HepG2 (cell line): ENCODE data around the gene WDR86. TPM values are rescaled to one million over a fixed set of nuclear protein-coding genes. Genes with fewer than 3 reads are reported as not detected.

ENCODE experiments used
- ATAC-seq: fragments of 200-7000 bp; cut with Tn5 transposase; 3 replicates; pipeline ENCODE4 v1.9.1; 2020; ENCODE audit warnings: mild to moderate bottlenecking, moderate library complexity
- BruUV-seq: library from RNA; stranded (reverse); fragments of 400-500 nt; replicated peaks from 2 replicates; lab custom pipeline; 2021; lab: Mats Ljungman, UMichigan
- CTCF ChIA-PET: fragments of 300-600 bp; formaldehyde crosslinking; extraction: SDS; loops from one replicate; lab custom pipeline; 2021; ENCODE audit warnings: low total read pairs, inconsistent platforms, low intra/inter-chr PET ratio; lab: Yijun Ruan, JAX
- POLR2A ChIA-PET: fragments of 350-600 bp; sonication (Branson Sonifier 250); formaldehyde crosslinking; loops from one replicate; lab custom pipeline; 2020; ENCODE audit warnings: antibody characterized with exemption, inconsistent platforms; lab: Yijun Ruan, JAX
- DNase-seq: peaks from one replicate; pipeline ENCODE4 v3.0.0-alpha.2; 2015; ENCODE audit warnings: low spot score
- FAIRE-seq: peaks from 3 replicates; lab custom pipeline; 2011; peaks lifted over from hg19 to GRCh38; lab: Jason Lieb, UNC
- H2AFZ ChIP-seq: one replicate; pipeline ENCODE4 v1.6.1; 2011; ENCODE audit warnings: low read length, inconsistent platforms
- H3K27ac ChIP-seq: fragments of 300-600 bp; 3 replicates; pipeline ENCODE4 v1.8.0; 2011; ENCODE audit warnings: mixed run types, mild to moderate bottlenecking, mixed read lengths, low read length, inconsistent platforms; ENCODE audit not compliant: insufficient read depth; ENCODE audit errors: extremely low read length
- H3K27me3 ChIP-seq, 2 experiments: fragments of 200-600 bp in 1 of 2; 2 replicates in 1 of 2; 3 replicates in 1 of 2; pipeline versions ENCODE4 v1.6.0 to v1.8.0; 2011; ENCODE audit warnings: low read length in 2 of 2, mild to moderate bottlenecking in 2 of 2, moderate library complexity in 2 of 2, inconsistent platforms in 1 of 2; ENCODE audit not compliant: insufficient read depth in 2 of 2, control insufficient read depth in 1 of 2
- H3K36me3 ChIP-seq, 2 experiments: fragments of 200-600 bp in 1 of 2; replicated peaks in 1 of 2; 2 replicates in 1 of 2; 3 replicates in 1 of 2; pipeline versions ENCODE4 v1.5.1 to v1.8.0; 2011; ENCODE audit warnings: low read length in 2 of 2, inconsistent platforms in 1 of 2; ENCODE audit not compliant: insufficient read depth in 2 of 2, control insufficient read depth in 1 of 2
- H3K4me1 ChIP-seq: 2 replicates; pipeline ENCODE4 v1.5.1; 2012; ENCODE audit warnings: low read length, inconsistent platforms; ENCODE audit not compliant: insufficient read depth
- H3K4me2 ChIP-seq: 2 replicates; pipeline ENCODE4 v1.6.0; 2011; ENCODE audit warnings: low read depth, low read length, inconsistent platforms
- H3K4me3 ChIP-seq, 3 experiments: fragments of 200-600 bp in 1 of 3; sonication (generic), shearing (Covaris generic) in 1 of 3; replicated peaks in 1 of 3; 2 replicates each; pipeline ENCODE4 v1.5.1; 2011 to 2016; ENCODE audit warnings: low read length in 3 of 3, inconsistent platforms in 2 of 3, low read depth in 2 of 3, mild to moderate bottlenecking in 2 of 3, control low read depth in 1 of 3, mixed read lengths in 1 of 3; ENCODE audit not compliant: insufficient read depth in 1 of 3
- H3K79me2 ChIP-seq: one replicate; pipeline ENCODE4 v1.6.1; 2011; ENCODE audit warnings: low read length, inconsistent platforms; ENCODE audit not compliant: insufficient read depth
- H3K9ac ChIP-seq: 2 replicates; pipeline ENCODE4 v1.6.0; 2011; ENCODE audit warnings: mild to moderate bottlenecking, low read depth, low read length, inconsistent platforms; ENCODE audit not compliant: insufficient read depth
- H3K9me3 ChIP-seq: 2 replicates; pipeline ENCODE4 v1.5.1; 2012; ENCODE audit warnings: mild to moderate bottlenecking, low read length
- H4K20me1 ChIP-seq: 2 replicates; pipeline ENCODE4 v1.6.0; 2011; ENCODE audit warnings: inconsistent platforms, mild to moderate bottlenecking, low read length, moderate library complexity; ENCODE audit not compliant: insufficient read depth
- CCDC6 ChIP-seq: sonication (generic); formaldehyde crosslinking; IDR thresholded peaks from 2 replicates; pipeline ENCODE4 v1.8.1; 2022; ENCODE audit warnings: mild to moderate bottlenecking, missing genetic modification reagents, moderate library complexity
- DBP ChIP-seq: sonication (generic); formaldehyde crosslinking; IDR thresholded peaks from 2 replicates; pipeline ENCODE4 v1.4.0; 2020; ENCODE audit warnings: missing genetic modification reagents; ENCODE audit errors: not compliant biosample characterization
- HOMEZ ChIP-seq: IDR thresholded peaks from 2 replicates; pipeline ENCODE4 v1.6.1; 2016; ENCODE audit warnings: low read depth
- NFYB ChIP-seq: sonication (generic); formaldehyde crosslinking; IDR thresholded peaks from 2 replicates; pipeline ENCODE4 v1.4.0; 2020; ENCODE audit warnings: missing genetic modification reagents
- NR1H2 ChIP-seq: sonication (generic); formaldehyde crosslinking; IDR thresholded peaks from 2 replicates; pipeline ENCODE4 v1.8.1; 2022; ENCODE audit warnings: low read depth, missing genetic modification reagents, borderline replicate concordance
- ZBED4 ChIP-seq: sonication (generic); formaldehyde crosslinking; IDR thresholded peaks from 2 replicates; pipeline ENCODE4 v1.4.0; 2020; ENCODE audit warnings: missing genetic modification reagents, borderline replicate concordance
- ZFP82 ChIP-seq: sonication (generic); formaldehyde crosslinking; IDR thresholded peaks from 2 replicates; pipeline ENCODE4 v1.5.1; 2020; ENCODE audit warnings: mild to moderate bottlenecking, missing genetic modification reagents, borderline replicate concordance
- ZNF17 ChIP-seq: sonication (generic); formaldehyde crosslinking; IDR thresholded peaks from 2 replicates; pipeline ENCODE4 v1.5.0; 2020; ENCODE audit warnings: mild to moderate bottlenecking, missing genetic modification reagents
- ZNF24 ChIP-seq: fragments of 450-650 bp; IDR thresholded peaks from 2 replicates; pipeline ENCODE4 v1.6.1; 2017; ENCODE audit warnings: antibody characterized with exemption, mild to moderate bottlenecking
- ZNF280B ChIP-seq: sonication (generic); formaldehyde crosslinking; IDR thresholded peaks from 2 replicates; pipeline ENCODE4 v1.5.0; 2020; ENCODE audit warnings: missing genetic modification reagents, mild to moderate bottlenecking, borderline replicate concordance
- ZNF644 ChIP-seq: IDR thresholded peaks from 2 replicates; pipeline ENCODE4 v1.6.1; 2016; ENCODE audit warnings: low read depth
- ZNF740 ChIP-seq: sonication (generic); formaldehyde crosslinking; IDR thresholded peaks from 2 replicates; pipeline ENCODE4 v1.4.0; 2020; ENCODE audit warnings: missing genetic modification reagents
- ZNF841 ChIP-seq: sonication (generic); formaldehyde crosslinking; IDR thresholded peaks from 2 replicates; pipeline ENCODE4 v1.8.1; 2023; ENCODE audit warnings: missing genetic modification reagents, borderline replicate concordance
- WGBS: methylation state at CpG from one replicate; pipeline ENCODE4 v1.1.6; 2017; ENCODE audit warnings: low lambda C conversion rate; 5-methylcytosine and 5-hydroxymethylcytosine counted together
- in situ Hi-C: cut with HindIII; loops from 2 replicates; pipeline ENCODE4 v1.10.0; 2017; ENCODE audit warnings: low pct_unique_long_range_greater_than_20kb; ENCODE audit not compliant: extremely low pct_ligation_motif_present
- intact Hi-C: fragments of 100-400 bp; cut with micrococcal nuclease; formaldehyde crosslinking; loops from one replicate; pipeline ENCODE4 v1.10.0; 2022; ENCODE audit not compliant: unreplicated experiment
- polyA plus RNA-seq, 8 experiments: library from polyadenylated mRNA; depleted of rRNA in 3 of 8; stranded (reverse) in 7 of 8; unstranded in 1 of 8; fragments of >200 nt; fragmentation: Illumina TruSeq in 4 of 8; extraction: Trizol in 4 of 8; gene quantifications; 2 replicates each; pipeline versions ENCODE4 v1.2.1 to v1.2.3, GENCODE V29; 2011 to 2016; ENCODE audit warnings: low read depth in 4 of 8, missing spikeins in 1 of 8, mixed read lengths in 1 of 8; ENCODE audit not compliant: insufficient read depth in 1 of 8
- total RNA-seq, 5 experiments: library from RNA; depleted of rRNA; stranded (reverse); fragments of >200 nt; fragmentation: Illumina TruSeq; extraction: Trizol; gene quantifications; 2 replicates each; pipeline ENCODE4 v1.2.3, GENCODE V29; 2016; ENCODE audit warnings: low read depth in 1 of 5

WDR86 gene
- total and polyA plus RNA-seq, 2 of the 13 experiments (the other 11 are each of a cell fraction or from before 2014, with no cell fraction given), result 0.11 to 2.9 TPM

GRCh38 chr7:151456782-151457181 lies 46.9 kb upstream of the WDR86 start:
- intact Hi-C loops (no loop called here), in situ Hi-C loops (no loop called here)
- no peak overlapping the region for H3K4me3 ChIP-seq
- DNase-seq (no peak), FAIRE-seq (no peak), ATAC-seq (no peak)
- no TSS peak for BruUV-seq
- CTCF ChIA-PET, result no interaction called here
- H3K79me2 ChIP-seq, result no peaks in the 10 kb centered on the region
- peaks cover 9 to 53% of the 10 kb centered on the region in 2 experiments; a peak in 4 of 5 replicates for H3K27me3 ChIP-seq
- no peaks in the 10 kb centered on the region for H3K36me3 ChIP-seq
- H3K4me2 ChIP-seq, result no peak overlapping the region
- peaks cover 19% of the 10 kb centered on the region for H3K4me1 ChIP-seq
- H3K9ac ChIP-seq, result no peak overlapping the region
- POLR2A ChIA-PET, result no interaction called here
- no peaks in the 10 kb centered on the region for H4K20me1 ChIP-seq
- WGBS, result 41% methylated on average over 4 of the region's 4 CpGs
- no peak overlapping the region for H2AFZ ChIP-seq
- no peaks in the 10 kb centered on the region for H3K9me3 ChIP-seq
- no peak overlapping the region for H3K27ac ChIP-seq
- TF ChIP-seq ZNF644 (no peak), CCDC6 (CRISPR knock-in tag) (no peak), NFYB (no peak), ZNF740 (no peak), ZNF280B (CRISPR knock-in tag) (no peak), HOMEZ (CRISPR knock-in tag) (no peak), NR1H2 (CRISPR knock-in tag) (no peak), DBP (CRISPR knock-in tag) (no peak), ZNF24 (no peak), ZBED4 (no peak), ZFP82 (CRISPR knock-in tag) (no peak), ZNF17 (CRISPR knock-in tag) (no peak), ZNF841 (CRISPR knock-in tag) (no peak)
